Fibroblast of lung (primary cell): ENCODE results near the gene GRIK2. TPM values are rescaled to one million over a fixed set of nuclear protein-coding genes. Genes with fewer than 3 reads are reported as not detected.
"Not testable (repeated sequence)": the region's sequence is repeated elsewhere in the genome, so short reads cannot be mapped to it uniquely, and the experiment has no call there.

Experiments
- DNase-seq, 2 donors: peaks; one replicate each; pipeline versions ENCODE4 v3.0.0 to v3.0.0-alpha.2; 2010; ENCODE audit warnings: low read depth in 2 of 2
- H2AFZ ChIP-seq: 2 replicates; pipeline ENCODE4 v1.5.1; 2012; ENCODE audit warnings: low read length, control low read depth, inconsistent platforms
- H3K27ac ChIP-seq: 2 replicates; pipeline ENCODE4 v1.5.1; 2011; ENCODE audit warnings: low read length, control low read depth; ENCODE audit not compliant: insufficient read depth
- H3K27me3 ChIP-seq: 2 replicates; pipeline ENCODE4 v1.5.1; 2011; ENCODE audit warnings: mild to moderate bottlenecking, low read length; ENCODE audit not compliant: control insufficient read depth, insufficient read depth
- H3K36me3 ChIP-seq: 2 replicates; pipeline ENCODE4 v1.5.1; 2011; ENCODE audit warnings: low read length; ENCODE audit not compliant: control insufficient read depth, insufficient read depth
- H3K4me1 ChIP-seq: 2 replicates; pipeline ENCODE4 v1.5.1; 2011; ENCODE audit warnings: low read length; ENCODE audit not compliant: control insufficient read depth, insufficient read depth; ENCODE audit errors: extremely low read depth
- H3K4me2 ChIP-seq: 2 replicates; pipeline ENCODE4 v1.5.1; 2011; ENCODE audit warnings: low read length, control low read depth; ENCODE audit not compliant: insufficient read depth; ENCODE audit errors: extremely low read depth
- H3K4me3 ChIP-seq, 4 experiments: fragments of 200-600 bp in 1 of 4; sonication (generic) in 1 of 4; replicated peaks in 1 of 4; 2 replicates each; pipeline ENCODE4 v1.5.1; 2011 to 2016; ENCODE audit warnings: low read length in 4 of 4, low read depth in 3 of 4, mild to moderate bottlenecking in 3 of 4, control low read depth in 2 of 4, inconsistent platforms in 1 of 4, mixed read lengths in 1 of 4; ENCODE audit not compliant: insufficient read depth in 1 of 4; ENCODE audit errors: control extremely low read depth in 1 of 4
- H3K79me2 ChIP-seq: 2 replicates; pipeline ENCODE4 v1.5.1; 2012; ENCODE audit warnings: mild to moderate bottlenecking, low read length, inconsistent platforms; ENCODE audit not compliant: control insufficient read depth, insufficient read depth
- H3K9ac ChIP-seq: 2 replicates; pipeline ENCODE4 v1.5.1; 2011; ENCODE audit warnings: mild to moderate bottlenecking, low read length, control low read depth; ENCODE audit not compliant: insufficient read depth
- H3K9me3 ChIP-seq: 2 replicates; pipeline ENCODE4 v1.5.1; 2012; ENCODE audit warnings: low read depth, low read length; ENCODE audit not compliant: control insufficient read depth, insufficient read depth
- H4K20me1 ChIP-seq: 2 replicates; pipeline ENCODE4 v1.5.1; 2011; ENCODE audit warnings: low read length; ENCODE audit not compliant: control insufficient read depth, insufficient read depth; ENCODE audit errors: extremely low read depth
- CTCF ChIP-seq, 2 donors: IDR thresholded peaks in 1 of 2; conservative IDR thresholded peaks in 1 of 2; 1 replicate in 1 of 2; 2 replicates in 1 of 2; pipeline ENCODE4 v1.5.1; 2011 to 2012; ENCODE audit warnings: low read length in 2 of 2, control low read depth in 1 of 2, inconsistent platforms in 1 of 2, low read depth in 1 of 2, mild to moderate bottlenecking in 1 of 2
- EZH2 ChIP-seq: IDR thresholded peaks from 2 replicates; pipeline ENCODE4 v1.5.1; 2012; ENCODE audit warnings: low read length, control low read depth, mild to moderate bottlenecking; ENCODE audit errors: missing control alignments
- polyA plus RNA-seq, 2 donors: library from polyadenylated mRNA; depleted of rRNA in 1 of 2; stranded (reverse) in 1 of 2; unstranded in 1 of 2; fragments of >200 nt; gene quantifications; 2 replicates each; pipeline ENCODE4 v1.2.1, GENCODE V29; 2011 to 2012; ENCODE audit warnings: missing spikeins in 1 of 2
- total RNA-seq: library from RNA; depleted of rRNA; stranded (reverse); fragments of >200 nt; gene quantifications from 2 replicates; pipeline ENCODE4 v1.2.1, GENCODE V29; 2014

GRIK2 gene
- total and polyA plus RNA-seq, 2 donors (not counting 1 experiment from before 2014, with no cell fraction given), result 0.33 to 0.40 TPM

GRCh38 chr6:102085257-102085656 is 691.7 kb downstream of the GRIK2 start:
- TF ChIP-seq EZH2 (no peak), CTCF (conservative IDR thresholded peaks at IDR 0.05 in 1 of 2, IDR thresholded peaks at IDR 0.05 in 1 of 2; ENCODE audit: low read depth in 1 of 2, low read length in 2 of 2) (no peak)
- Histone ChIP-seq H3K79me2 (no peaks in the 10 kb centered on the region), H3K4me3 (no peak overlapping the region), H3K27me3 (no peaks in the 10 kb centered on the region), H3K9me3 (no peaks in the 10 kb centered on the region), H3K4me1 (no peaks in the 10 kb centered on the region), H2AFZ (no peak overlapping the region), H3K27ac (no peak overlapping the region), H3K36me3 (no peaks in the 10 kb centered on the region), H3K4me2 (no peak overlapping the region), H3K9ac (no peak overlapping the region), H4K20me1 (no peaks in the 10 kb centered on the region)
- DNase-seq, result no peak

- not testable (repeated sequence) for H3K36me3 ChIP-seq, H3K27ac ChIP-seq, H3K79me2 ChIP-seq, H2AFZ ChIP-seq, H3K4me1 ChIP-seq, H3K4me3 ChIP-seq, H3K27me3 ChIP-seq, H3K9ac ChIP-seq, DNase-seq, H4K20me1 ChIP-seq, H3K4me2 ChIP-seq, H3K9me3 ChIP-seq
Observed at GRCh38 chr6:102088160-102088559, 694.7 kb downstream of the GRIK2 start.

GRCh38 chr6:102114402-102114801 is 720.9 kb downstream of the GRIK2 start:
- Histone ChIP-seq H3K36me3 (no peaks in the 10 kb centered on the region), H3K9me3 (no peaks in the 10 kb centered on the region), H3K27me3 (no peaks in the 10 kb centered on the region), H3K4me3 (no peak overlapping the region), H3K4me1 (no peaks in the 10 kb centered on the region), H3K27ac (no peak overlapping the region), H4K20me1 (no peaks in the 10 kb centered on the region), H2AFZ (no peak overlapping the region), H3K79me2 (no peaks in the 10 kb centered on the region), H3K4me2 (no peak overlapping the region), H3K9ac (no peak overlapping the region)
- no peak for DNase-seq
- no peak for TF ChIP-seq CTCF (conservative IDR thresholded peaks at IDR 0.05 in 1 of 2, IDR thresholded peaks at IDR 0.05 in 1 of 2; ENCODE audit: low read depth in 1 of 2, low read length in 2 of 2)
- no peak for TF ChIP-seq EZH2

- H3K4me1 ChIP-seq, result no peaks in the 10 kb centered on the region
- H3K36me3 ChIP-seq, result no peaks in the 10 kb centered on the region
- H3K4me2 ChIP-seq, result no peak overlapping the region
- H3K79me2 ChIP-seq, result no peaks in the 10 kb centered on the region
- no peak overlapping the region for H3K9ac ChIP-seq
- DNase-seq, result no peak
- H2AFZ ChIP-seq, result no peak overlapping the region
- no peak overlapping the region for H3K27ac ChIP-seq
- H3K4me3 ChIP-seq, result no peak overlapping the region
- no peaks in the 10 kb centered on the region for H3K9me3 ChIP-seq
- TF ChIP-seq EZH2 (no peak), CTCF (conservative IDR thresholded peaks at IDR 0.05 in 1 of 2, IDR thresholded peaks at IDR 0.05 in 1 of 2; ENCODE audit: low read depth in 1 of 2, low read length in 2 of 2) (no peak)
- no peaks in the 10 kb centered on the region for H3K27me3 ChIP-seq
- no peaks in the 10 kb centered on the region for H4K20me1 ChIP-seq
Observed at GRCh38 chr6:102115911-102116310, 722.4 kb downstream of the GRIK2 start.
